HG03280 (cell line): ENCODE results near the gene CFAP99.
"Not testable (repeated sequence)": the region's sequence is repeated elsewhere in the genome, so short reads cannot be mapped to it uniquely, and the experiment has no call there.

Experiments used
- ATAC-seq: cut with Tn5 transposase; IDR thresholded peaks from one replicate; pipeline ENCODE4 v1.9.1; 2021; ENCODE audit warnings: mild to moderate bottlenecking, moderate library complexity; ENCODE audit not compliant: unreplicated experiment

CFAP99 gene

DNA sequence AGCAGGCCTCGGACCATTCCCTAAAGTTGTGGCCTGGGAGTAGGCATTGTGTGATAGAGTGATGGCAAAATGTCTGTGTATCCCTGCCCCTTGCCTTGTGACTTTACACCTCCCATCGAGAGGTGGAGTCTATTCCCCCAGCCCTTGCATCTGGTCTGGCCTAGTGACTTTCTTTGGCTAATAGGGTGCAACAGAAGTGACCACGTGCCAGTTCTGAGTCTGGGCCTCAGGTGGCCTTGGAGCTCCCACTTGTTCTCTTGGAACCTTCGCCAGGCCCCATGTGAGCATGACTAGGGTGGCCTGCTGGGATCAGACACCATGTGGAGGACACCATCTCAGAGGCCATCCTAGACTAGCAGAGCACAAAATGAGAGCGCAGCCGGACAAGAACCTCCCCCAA is 46.3 kb downstream of the CFAP99 start:
- ATAC-seq, result no peak

DNA sequence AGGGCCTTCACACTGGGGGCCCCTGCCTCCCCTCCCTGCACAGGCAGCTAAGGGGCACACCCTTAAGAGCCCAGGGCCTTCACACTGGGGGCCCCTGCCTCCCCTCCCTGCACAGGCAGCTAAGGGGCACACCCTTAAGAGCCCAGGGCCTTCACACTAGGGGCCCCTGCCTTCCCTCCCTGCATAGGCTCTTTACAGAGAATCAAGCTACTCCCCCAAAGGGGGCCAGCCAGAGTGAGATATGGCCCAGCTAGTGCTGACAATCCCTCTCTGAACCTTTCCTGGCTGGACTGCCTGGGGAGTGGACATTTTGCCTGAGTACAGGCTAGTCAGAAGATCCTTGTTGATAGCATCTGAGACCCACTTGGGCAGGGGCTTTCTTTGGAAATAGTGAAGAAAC is 46.8 kb downstream of the CFAP99 start:
- ATAC-seq, result not testable (repeated sequence)

GRCh38 chr4:2468456-2469191 is 49.9 kb downstream of the CFAP99 start, which contains the start of gene RNF4:
RNF4 (plus strand) TSS chr4:2469106; CDS start chr4:2490494, 21,388 bp downstream.
- peak; percentile 81 for ATAC-seq

- ATAC-seq, result peak; percentile 40
Measured at GRCh38 chr4:2469192-2469984, 50.6 kb downstream of the CFAP99 start.

- ATAC-seq, result no peak
Measured at GRCh38 chr4:2470791-2471190, 52.0 kb downstream of the CFAP99 start.

GRCh38 chr4:2472187-2472586 is 53.4 kb downstream of the CFAP99 start:
- no peak for ATAC-seq

DNA sequence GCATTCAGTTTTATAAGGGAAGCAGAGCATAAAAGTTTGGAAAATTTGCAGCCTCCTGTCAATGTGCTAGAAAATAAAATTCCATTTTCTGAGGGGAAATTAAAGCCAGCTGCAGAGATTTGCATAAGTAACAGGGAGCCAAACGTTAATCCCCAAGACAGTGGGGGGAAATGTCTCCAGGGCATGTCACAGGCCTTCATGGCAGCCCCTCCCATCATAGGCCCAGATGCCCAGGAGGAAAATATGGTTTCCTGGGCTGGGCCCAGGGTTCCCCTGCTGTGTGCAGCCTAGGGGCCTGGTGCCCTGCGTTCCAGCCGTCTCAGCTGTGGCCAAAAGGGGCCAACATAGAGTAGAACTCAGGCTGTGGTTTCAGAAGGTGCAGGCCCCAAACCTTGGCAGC is 59.5 kb downstream of the CFAP99 start:
- ATAC-seq, result no peak

- no peak for ATAC-seq
Measured at GRCh38 chr4:2480649-2481048, 61.9 kb downstream of the CFAP99 start.

GRCh38 chr4:2482192-2482591 is 63.4 kb downstream of the CFAP99 start:
- ATAC-seq, result no peak

DNA sequence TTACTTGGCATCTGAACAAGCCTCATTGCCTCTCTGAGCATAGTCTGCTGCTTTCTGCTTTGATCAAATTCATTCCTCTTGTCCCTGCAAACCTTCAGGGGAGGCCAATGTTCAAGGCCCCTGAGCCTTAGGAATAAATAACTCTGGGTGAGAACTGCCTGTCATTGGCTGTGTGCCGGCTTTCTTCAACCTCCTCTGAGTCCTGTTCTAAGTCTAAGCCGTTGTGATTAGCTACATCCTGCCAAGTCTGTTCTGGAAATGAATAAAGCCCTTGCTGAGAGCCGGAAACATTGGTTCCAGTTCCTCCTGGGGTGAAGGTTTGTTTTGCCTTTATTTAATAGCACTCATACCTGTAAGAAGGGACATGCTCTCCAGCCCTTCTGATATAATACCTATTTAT is 63.9 kb downstream of the CFAP99 start:
- peak; percentile 43 for ATAC-seq

DNA sequence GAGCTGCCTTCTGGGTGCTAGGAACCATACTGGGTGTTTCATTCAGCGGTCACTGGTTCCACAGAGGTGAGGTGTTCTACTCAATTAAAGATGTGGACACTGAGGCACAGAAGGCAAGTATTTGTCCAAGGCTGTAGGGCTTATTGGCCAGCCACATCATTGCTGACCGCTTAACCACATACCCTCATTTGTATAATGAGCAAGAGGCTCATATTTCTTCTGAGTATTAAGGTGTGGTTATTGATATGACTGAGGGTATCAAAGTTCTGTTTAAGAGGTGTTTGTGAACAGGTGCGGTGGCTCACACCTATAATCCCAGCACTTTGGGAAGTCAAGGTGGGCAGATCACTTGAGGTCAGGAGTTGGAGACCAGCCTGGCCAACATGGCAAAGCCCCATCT is 64.5 kb downstream of the CFAP99 start:
- ATAC-seq, result no peak

DNA sequence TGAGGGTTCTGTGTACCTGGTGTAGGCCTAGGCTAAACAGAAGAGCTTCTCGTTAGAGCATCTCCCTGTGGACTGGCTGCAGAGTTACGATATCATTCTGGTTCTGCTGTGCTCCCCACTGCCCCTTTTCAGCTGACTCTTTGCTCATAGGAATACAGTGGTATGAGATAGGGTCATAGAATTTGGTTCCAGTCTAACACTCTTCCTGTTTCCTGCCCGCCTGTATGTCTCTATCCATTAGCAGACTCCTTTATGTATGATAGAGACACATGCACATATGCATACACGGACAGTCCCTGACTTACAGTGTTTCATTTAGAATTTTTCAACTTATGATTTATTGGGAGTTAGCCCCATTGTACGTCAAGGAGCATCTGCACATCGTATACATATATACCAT is 65.4 kb downstream of the CFAP99 start:
- ATAC-seq, result no peak

- ATAC-seq, result peak; percentile 71
Measured at GRCh38 chr4:2484993-2485392, 66.2 kb downstream of the CFAP99 start.

GRCh38 chr4:2485956-2486355 is 67.2 kb downstream of the CFAP99 start:
- ATAC-seq, result no peak

DNA sequence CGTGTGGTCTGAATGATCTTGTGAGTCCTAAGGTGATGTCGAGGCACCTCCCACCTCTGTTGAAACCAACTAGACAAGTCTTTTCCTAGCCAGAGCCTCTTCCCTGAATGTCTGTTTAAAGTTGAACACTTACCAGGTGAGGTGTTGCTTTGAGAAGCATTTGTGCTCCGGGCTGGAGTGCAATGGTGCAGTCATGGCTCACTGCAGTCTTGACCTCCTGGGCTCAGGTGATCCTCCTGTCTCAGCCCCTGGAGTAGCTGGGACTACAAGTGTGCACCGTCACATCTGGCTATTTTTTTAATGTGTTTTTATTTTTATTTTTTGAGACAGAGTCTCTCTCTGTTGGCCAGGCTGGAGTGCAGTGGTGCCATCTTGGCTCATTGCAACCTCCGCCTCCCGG is 68.2 kb downstream of the CFAP99 start:
- no peak for ATAC-seq

DNA sequence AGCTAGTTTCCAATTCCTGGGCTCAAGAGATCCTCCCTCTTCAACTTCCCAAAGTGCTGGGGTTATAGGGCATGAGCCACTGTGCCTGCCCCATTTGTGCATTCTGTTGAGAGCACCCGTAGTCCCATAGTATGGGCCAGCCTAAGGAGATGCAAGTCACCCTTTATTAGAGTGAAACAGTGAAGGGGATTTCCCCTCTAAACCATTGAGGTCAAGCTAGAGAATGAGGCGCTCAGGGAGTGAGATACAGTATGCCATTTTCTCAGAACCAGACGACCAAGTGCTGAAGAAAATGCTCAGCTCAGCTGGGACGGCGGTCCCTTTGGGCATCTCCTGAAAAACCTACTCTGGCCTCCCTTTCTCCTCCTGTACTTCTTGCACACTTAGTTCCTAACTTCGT is 68.9 kb downstream of the CFAP99 start:
- ATAC-seq, result peak; percentile 55

- no peak for ATAC-seq
Measured at GRCh38 chr4:2489081-2489805, 70.5 kb downstream of the CFAP99 start.

- ATAC-seq, result no peak
Measured at GRCh38 chr4:2489841-2490552, 71.2 kb downstream of the CFAP99 start.

DNA sequence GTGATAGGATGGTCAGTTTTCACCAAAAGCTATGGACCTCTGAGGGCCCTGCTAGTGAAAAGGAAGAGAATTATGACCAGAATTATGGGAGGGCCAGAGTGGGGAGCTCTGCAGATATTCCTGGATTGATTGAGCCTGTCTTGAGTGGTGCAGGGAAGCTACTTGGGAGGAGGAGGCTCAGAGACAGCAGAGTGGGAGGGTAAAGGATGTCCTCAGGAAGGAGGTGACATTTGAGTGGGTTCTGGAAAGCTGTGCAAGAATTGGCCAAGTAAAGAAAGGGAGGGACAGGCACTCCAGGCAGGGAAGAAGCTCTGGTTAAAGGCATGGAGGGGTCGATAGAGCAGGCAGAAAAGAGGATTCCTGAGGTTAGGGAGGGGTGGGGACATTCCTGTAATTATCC is 74.2 kb downstream of the CFAP99 start:
- ATAC-seq, result no peak

- no peak for ATAC-seq
Measured at GRCh38 chr4:2494992-2495391, 76.2 kb downstream of the CFAP99 start.

GRCh38 chr4:2497324-2497723 is 78.6 kb downstream of the CFAP99 start:
- no peak for ATAC-seq
